Left lung (tissue), 10 donors: ENCODE data around the gene TTLL12. TPM values are rescaled to one million over a fixed set of nuclear protein-coding genes. Genes with fewer than 3 reads are reported as not detected.

Experiments
- ATAC-seq: fragments of 200-7000 bp; cut with Tn5 transposase; one replicate; pipeline ENCODE4 v1.9.1; 2020; ENCODE audit warnings: moderate library complexity
- DNase-seq, 4 donors: peaks; one replicate each; pipeline ENCODE4 v3.0.0-alpha.2; 2013 to 2020
- H3K27ac ChIP-seq, 2 donors: fragments of 200-600 bp; sonication (generic) in 1 of 2; one replicate each; pipeline versions ENCODE4 v1.5.0 to v1.8.0; 2020 to 2021
- H3K27me3 ChIP-seq, 2 donors: fragments of 200-600 bp; sonication (generic) in 1 of 2; one replicate each; pipeline versions ENCODE4 v1.5.0 to v1.8.0; 2020 to 2021
- H3K36me3 ChIP-seq, 2 donors: fragments of 200-600 bp; sonication (generic) in 1 of 2; one replicate each; pipeline versions ENCODE4 v1.5.0 to v1.8.0; 2020 to 2021
- H3K4me1 ChIP-seq, 2 donors: fragments of 200-600 bp; one replicate each; pipeline ENCODE4 v1.8.0; 2021
- H3K4me3 ChIP-seq, 2 donors: fragments of 200-600 bp; sonication (generic) in 1 of 2; one replicate each; pipeline versions ENCODE4 v1.5.0 to v1.8.0; 2020 to 2021; ENCODE audit warnings: mild to moderate bottlenecking in 1 of 2
- H3K9me3 ChIP-seq, 2 donors: fragments of 200-600 bp; sonication (generic) in 1 of 2; one replicate each; pipeline versions ENCODE4 v1.5.0 to v1.8.0; 2020 to 2021
- CTCF ChIP-seq, 2 donors: fragments of 200-600 bp; sonication (generic) in 1 of 2; IDR thresholded peaks; one replicate each; pipeline versions ENCODE4 v1.5.0 to v1.8.0; 2021; ENCODE audit warnings: antibody characterized with exemption in 2 of 2
- intact Hi-C, 2 donors: fragments of 100-400 bp; cut with DNase I; formaldehyde crosslinking; loops; one replicate each; pipeline versions ENCODE4 v1.11.2 to v1.14.2; 2022
- polyA plus RNA-seq, 6 donors: library from polyadenylated mRNA; unstranded; fragments of 120-200 nt; gene quantifications; one replicate each; pipeline ENCODE4 v1.2.1, GENCODE V29; 2013; ENCODE audit not compliant: insufficient read length in 6 of 6
- total RNA-seq, 2 donors: library from RNA; stranded (reverse); fragmentation: NEBNext Ultra II Directional; extraction: Animal tissue kit (Norgen Biotek cat#: 25700); gene quantifications; one replicate each; pipeline ENCODE4 v1.2.1, GENCODE V29; 2021
- donor health status: DM: no; HTN: yes; CAD: no.
- donor health status: DM: no; HTN: no; CAD: no.

Gene TTLL12
- total and polyA plus RNA-seq, 8 donors: 18.3 to 42.1 (median 22.0) TPM

- Histone ChIP-seq H3K36me3 (peaks cover 0 to 71% of the 10 kb centered on the region in 2 donors), H3K4me3 (no peak overlapping the region), H3K4me1 (peaks cover 4 to 60% of the 10 kb centered on the region in 2 donors), H3K27ac (no peak overlapping the region), H3K9me3 (no peaks in the 10 kb centered on the region), H3K27me3 (no peaks in the 10 kb centered on the region)
- no peak for DNase-seq
- TF ChIP-seq CTCF (IDR thresholded peaks at IDR 0.05): no peak
- no peak for ATAC-seq
- intact Hi-C loops: no loop called here
Measured at GRCh38 chr22:43162412-43163150, 24.4 kb downstream of the TTLL12 start.

- Histone ChIP-seq H3K4me3 (no peak overlapping the region), H3K9me3 (no peaks in the 10 kb centered on the region), H3K27ac (no peak overlapping the region), H3K27me3 (no peaks in the 10 kb centered on the region), H3K36me3 (peaks cover 0 to 68% of the 10 kb centered on the region in 2 donors), H3K4me1 (peaks cover 4 to 77% of the 10 kb centered on the region in 2 donors)
- intact Hi-C loops: no loop called here
- ATAC-seq: no peak
- no peak for TF ChIP-seq CTCF (IDR thresholded peaks at IDR 0.05)
- DNase-seq: no peak
Measured at GRCh38 chr22:43160497-43161126, 26.3 kb downstream of the TTLL12 start.

- ATAC-seq (peak; percentile 28), DNase-seq (no peak)
Measured at GRCh38 chr22:43159484-43160178, 27.3 kb downstream of the TTLL12 start.

GRCh38 chr22:43158778-43159483 lies 28.0 kb downstream of the TTLL12 start:
- intact Hi-C loops: no loop called here
- H3K36me3 ChIP-seq: peaks cover 0 to 68% of the 10 kb centered on the region in 2 donors
- H3K9me3 ChIP-seq: no peaks in the 10 kb centered on the region
- TF ChIP-seq CTCF (IDR thresholded peaks at IDR 0.05): no peak
- no peak overlapping the region for H3K4me3 ChIP-seq
- H3K27ac ChIP-seq: no peak overlapping the region
- no peaks in the 10 kb centered on the region for H3K27me3 ChIP-seq
- H3K4me1 ChIP-seq: peaks cover 3 to 86% of the 10 kb centered on the region in 2 donors
- ATAC-seq (no peak), DNase-seq (no peak)

More at GRCh38 chr22:43159484-43160178, 27.3 kb downstream of the TTLL12 start:
- Histone ChIP-seq H3K9me3 (no peaks in the 10 kb centered on the region), H3K27ac (no peak overlapping the region), H3K36me3 (peaks cover 0 to 72% of the 10 kb centered on the region in 2 donors), H3K27me3 (no peaks in the 10 kb centered on the region), H3K4me1 (peaks cover 4 to 84% of the 10 kb centered on the region in 2 donors), H3K4me3 (no peak overlapping the region)
- peak in 1 of 2 donors; percentile 25 for TF ChIP-seq CTCF (IDR thresholded peaks at IDR 0.05)
- intact Hi-C loops: no loop called here
